H9 (cell line): Measurements from ENCODE around the gene EXOC2. TPM values are rescaled to one million over a fixed set of nuclear protein-coding genes. Genes with fewer than 3 reads are reported as not detected.

Source experiments
- DNase-seq: peaks from one replicate; pipeline ENCODE4 v3.0.0-alpha.2; 2017
- H2AFZ ChIP-seq: one replicate; pipeline ENCODE4 v1.6.1; 2013; ENCODE audit warnings: mild to moderate bottlenecking, low read length, control low read depth, moderate library complexity
- H2AK5ac ChIP-seq: 2 replicates; pipeline ENCODE4 v1.6.1; 2013; ENCODE audit warnings: low read length, control low read depth, mixed read lengths; ENCODE audit not compliant: insufficient read length
- H2BK120ac ChIP-seq: one replicate; pipeline ENCODE4 v1.6.1; 2013; ENCODE audit warnings: low read depth, mild to moderate bottlenecking, low read length, control low read depth, inconsistent platforms; ENCODE audit not compliant: poor library complexity, severe bottlenecking
- H2BK12ac ChIP-seq: 2 replicates; pipeline ENCODE4 v1.6.1; 2013; ENCODE audit warnings: low read length, control low read depth, mixed read lengths, low read depth; ENCODE audit not compliant: insufficient read length
- H2BK15ac ChIP-seq: 2 replicates; pipeline ENCODE4 v1.6.1; 2013; ENCODE audit warnings: low read depth, low read length, control low read depth
- H2BK20ac ChIP-seq: one replicate; pipeline ENCODE4 v1.6.1; 2013; ENCODE audit warnings: low read depth, mild to moderate bottlenecking, low read length, control low read depth, inconsistent platforms; ENCODE audit not compliant: poor library complexity, severe bottlenecking
- H2BK5ac ChIP-seq: 2 replicates; pipeline ENCODE4 v1.6.1; 2013; ENCODE audit warnings: low read length, control low read depth, mixed read lengths; ENCODE audit not compliant: insufficient read length
- H3K14ac ChIP-seq: 2 replicates; pipeline ENCODE4 v1.6.1; 2013; ENCODE audit warnings: low read length, control low read depth; ENCODE audit not compliant: insufficient read depth
- H3K18ac ChIP-seq: 2 replicates; pipeline ENCODE4 v1.6.1; 2013; ENCODE audit warnings: low read depth, mild to moderate bottlenecking, mixed read lengths, low read length, control low read depth; ENCODE audit not compliant: insufficient read length
- H3K23ac ChIP-seq: 2 replicates; pipeline ENCODE4 v1.6.1; 2013; ENCODE audit warnings: low read length, control low read depth, mixed read lengths, low read depth; ENCODE audit not compliant: insufficient read length
- H3K23me2 ChIP-seq: 2 replicates; pipeline ENCODE4 v1.6.1; 2013; ENCODE audit warnings: low read depth, mild to moderate bottlenecking, mixed read lengths, low read length, control low read depth; ENCODE audit not compliant: insufficient read length, poor library complexity, severe bottlenecking
- H3K27ac ChIP-seq: 2 replicates; pipeline ENCODE4 v1.5.1; 2013; ENCODE audit warnings: low read length, control low read depth, mixed read lengths, low read depth; ENCODE audit not compliant: insufficient read length
- H3K27me3 ChIP-seq: 2 replicates; pipeline ENCODE4 v1.6.1; 2013; ENCODE audit warnings: low read length, control low read depth, inconsistent platforms; ENCODE audit not compliant: insufficient read depth
- H3K4ac ChIP-seq: 2 replicates; pipeline ENCODE4 v1.6.1; 2013; ENCODE audit warnings: low read depth, mild to moderate bottlenecking, control low read depth, inconsistent platforms, low read length, moderate library complexity
- H3K4me1 ChIP-seq: 2 replicates; pipeline ENCODE4 v1.6.1; 2013; ENCODE audit warnings: low read length, control low read depth, inconsistent platforms; ENCODE audit not compliant: insufficient read depth
- H3K4me2 ChIP-seq: 2 replicates; pipeline ENCODE4 v1.6.1; 2013; ENCODE audit warnings: low read length, control low read depth, mixed read lengths; ENCODE audit not compliant: insufficient read length, insufficient read depth
- H3K56ac ChIP-seq: 2 replicates; pipeline ENCODE4 v1.6.1; 2013; ENCODE audit warnings: low read depth, mild to moderate bottlenecking, mixed read lengths, low read length, control low read depth; ENCODE audit not compliant: insufficient read length
- H3K79me1 ChIP-seq: 2 replicates; pipeline ENCODE4 v1.6.1; 2013; ENCODE audit warnings: low read depth, mild to moderate bottlenecking, moderate library complexity, low read length, control low read depth, inconsistent platforms; ENCODE audit not compliant: insufficient read depth, poor library complexity, severe bottlenecking
- H3K79me2 ChIP-seq: 2 replicates; pipeline ENCODE4 v1.6.1; 2013; ENCODE audit warnings: low read length, control low read depth, inconsistent platforms; ENCODE audit not compliant: insufficient read depth
- H3K9ac ChIP-seq: 2 replicates; pipeline ENCODE4 v1.6.1; 2013; ENCODE audit warnings: low read length, control low read depth, mixed read lengths; ENCODE audit not compliant: insufficient read length; ENCODE audit errors: extremely low read depth
- H3K9me3 ChIP-seq: one replicate; pipeline ENCODE4 v1.6.1; 2013; ENCODE audit warnings: low read depth, low read length, inconsistent platforms; ENCODE audit not compliant: control insufficient read depth
- H3T11ph ChIP-seq: one replicate; pipeline ENCODE4 v1.6.1; 2013; ENCODE audit warnings: mild to moderate bottlenecking, low read length, control low read depth, inconsistent platforms
- H4K20me1 ChIP-seq: one replicate; pipeline ENCODE4 v1.6.1; 2013; ENCODE audit not compliant: control insufficient read depth, insufficient read length, insufficient read depth
- H4K5ac ChIP-seq: 2 replicates; pipeline ENCODE4 v1.6.1; 2013; ENCODE audit warnings: low read depth, mild to moderate bottlenecking, mixed read lengths, low read length, control low read depth; ENCODE audit not compliant: insufficient read length
- H4K8ac ChIP-seq: replicated peaks from 2 replicates; pipeline ENCODE4 v1.6.1; 2013; ENCODE audit warnings: low read length, control low read depth, mixed read lengths, low read depth; ENCODE audit not compliant: insufficient read length
- H4K91ac ChIP-seq: 2 replicates; pipeline ENCODE4 v1.6.1; 2013; ENCODE audit warnings: low read depth, mild to moderate bottlenecking, moderate library complexity, mixed read lengths, low read length, control low read depth; ENCODE audit not compliant: insufficient read length
- H3K27ac Mint-ChIP-seq, 3 experiments: 2 replicates in 2 of 3; 3 replicates in 1 of 3; pipeline ENCODE4 v1.8.0; 2020 to 2021; ENCODE audit warnings: mixed read lengths in 3 of 3, mild to moderate bottlenecking in 1 of 3, moderate library complexity in 1 of 3
- H3K27me3 Mint-ChIP-seq: 2 replicates; pipeline ENCODE4 v1.8.0; 2021; ENCODE audit warnings: low read depth, mild to moderate bottlenecking, moderate library complexity, mixed read lengths
- H3K36me3 Mint-ChIP-seq, 3 experiments: 2 replicates in 2 of 3; 3 replicates in 1 of 3; pipeline ENCODE4 v1.8.0; 2020 to 2021; ENCODE audit warnings: low read depth in 3 of 3, mixed read lengths in 3 of 3; ENCODE audit not compliant: insufficient read depth in 1 of 3
- H3K4me1 Mint-ChIP-seq, 2 experiments: 2 replicates each; pipeline ENCODE4 v1.8.0; 2020; ENCODE audit warnings: mixed read lengths in 2 of 2
- H3K4me3 Mint-ChIP-seq, 2 experiments: 2 replicates in 1 of 2; 3 replicates in 1 of 2; pipeline ENCODE4 v1.8.0; 2020 to 2021; ENCODE audit warnings: mild to moderate bottlenecking in 2 of 2, mixed read lengths in 2 of 2, moderate library complexity in 1 of 2
- H3K9me3 Mint-ChIP-seq, 2 experiments: 2 replicates in 1 of 2; 3 replicates in 1 of 2; pipeline ENCODE4 v1.8.0; 2020; ENCODE audit warnings: mild to moderate bottlenecking in 2 of 2, mixed read lengths in 2 of 2, moderate library complexity in 1 of 2
- WGBS: extraction: QIAGEN DNeasy Blood & Tissue Kit; methylation state at CpG from one replicate; pipeline ENCODE4 v1.1.7; 2013; ENCODE audit warnings: missing lambda C conversion rate, low lambda C conversion rate, mixed read lengths; ENCODE audit not compliant: insufficient read length; ENCODE audit errors: extremely low coverage; 5-methylcytosine and 5-hydroxymethylcytosine counted together
- total RNA-seq: library from RNA; stranded (reverse); gene quantifications from 2 replicates; pipeline ENCODE4 v1.2.1, GENCODE V29; 2021
- TF ChIP-seq, protein P1 (sequence below): fragments of 200-600 bp; sonication (generic); conservative IDR thresholded peaks from 3 replicates; pipeline ENCODE4 v1.8.0; 2021; ENCODE audit warnings: antibody characterized with exemption, mild to moderate bottlenecking

Gene EXOC2
- total RNA-seq, 1 experiment from 2014 or later, result 29.9 TPM

DNA sequence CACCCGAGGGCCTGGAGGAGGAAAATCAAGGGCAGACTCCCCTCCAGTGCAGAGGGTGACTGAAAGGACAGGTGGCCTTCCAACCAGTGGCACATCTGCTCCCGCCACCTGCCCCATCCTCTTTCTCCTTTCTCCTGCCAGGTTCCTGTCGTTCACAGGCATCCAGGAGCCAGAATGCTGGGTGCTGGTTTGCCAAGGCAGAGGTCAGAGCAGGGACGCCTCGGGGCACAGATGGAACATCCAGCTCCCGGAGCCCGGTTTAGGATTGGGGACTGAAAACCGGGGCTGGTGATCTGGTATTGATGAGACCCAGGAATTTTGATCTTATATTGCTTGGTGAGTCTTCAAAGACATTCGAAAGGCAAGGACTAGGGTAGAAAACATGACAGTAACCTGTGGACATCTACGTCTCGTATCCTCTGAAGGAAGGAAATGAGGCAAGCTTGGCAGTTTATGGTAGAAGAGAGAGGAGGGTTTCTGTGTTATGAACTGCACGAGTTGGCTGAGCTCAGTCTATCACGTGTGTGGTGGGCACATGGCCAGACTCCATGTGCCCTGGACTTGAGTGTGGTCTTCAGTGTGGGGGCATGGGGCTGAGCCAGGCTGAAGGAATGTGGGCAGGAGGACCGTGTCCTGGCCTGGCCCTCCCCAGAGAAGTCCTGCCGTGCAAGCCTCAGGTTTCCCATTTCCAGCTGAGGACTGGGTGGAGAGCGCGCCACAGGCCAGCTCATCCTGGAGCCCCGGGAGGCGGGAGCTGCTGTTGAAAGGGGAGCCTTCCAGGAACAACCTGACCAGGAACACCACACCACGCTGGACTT is 227.2 kb downstream of the EXOC2 start:
- DNase-seq, result no peak
- Mint-ChIP-seq H3K9me3 (peaks cover 3 to 11% of the 10 kb centered on the region in 2 experiments; a peak in 2 of 5 replicates), H3K4me1 (no peaks in the 10 kb centered on the region), H3K36me3 (peaks cover 0 to 5% (median 0%) of the 10 kb centered on the region in 3 experiments; a peak in 1 of 7 replicates), H3K27me3 (peaks cover 18% of the 10 kb centered on the region), H3K4me3 (no peak overlapping the region), H3K27ac (no peak overlapping the region; a peak in 1 of 7 replicates)
- H4K20me1 ChIP-seq, result no peaks in the 10 kb centered on the region
- no peak overlapping the region for H3K27ac ChIP-seq
- no peaks in the 10 kb centered on the region for H3K79me1 ChIP-seq
- no peak overlapping the region for H4K91ac ChIP-seq
- no peak overlapping the region for H2BK5ac ChIP-seq
- no peaks in the 10 kb centered on the region for H3K79me2 ChIP-seq
- H3K56ac ChIP-seq, result no peak overlapping the region
- H2BK120ac ChIP-seq, result no peak overlapping the region
- no peaks in the 10 kb centered on the region for H3K4me1 ChIP-seq
- WGBS, result no CpG with 5 or more reads among the region's 20 CpGs
- H2AFZ ChIP-seq, result no peak overlapping the region
- H3K14ac ChIP-seq, result no peak overlapping the region
- no peak overlapping the region for H3K23ac ChIP-seq
- H2BK15ac ChIP-seq, result no peak overlapping the region
- H4K8ac ChIP-seq, result no peak overlapping the region
- H4K5ac ChIP-seq, result no peak overlapping the region
- H3K27me3 ChIP-seq, result no peaks in the 10 kb centered on the region
- H2BK12ac ChIP-seq, result no peak overlapping the region
- H3K9me3 ChIP-seq, result no peaks in the 10 kb centered on the region
- no peaks in the 10 kb centered on the region for H3K23me2 ChIP-seq
- H3K18ac ChIP-seq, result no peak overlapping the region
- no peak overlapping the region for H3K4me2 ChIP-seq
- no peak overlapping the region for H3K4ac ChIP-seq
- H2BK20ac ChIP-seq, result no peak overlapping the region
- H2AK5ac ChIP-seq, result no peak overlapping the region
- H3K9ac ChIP-seq, result no peak overlapping the region
- H3T11ph ChIP-seq, result no peak overlapping the region
- TF ChIP-seq, protein P1, sequence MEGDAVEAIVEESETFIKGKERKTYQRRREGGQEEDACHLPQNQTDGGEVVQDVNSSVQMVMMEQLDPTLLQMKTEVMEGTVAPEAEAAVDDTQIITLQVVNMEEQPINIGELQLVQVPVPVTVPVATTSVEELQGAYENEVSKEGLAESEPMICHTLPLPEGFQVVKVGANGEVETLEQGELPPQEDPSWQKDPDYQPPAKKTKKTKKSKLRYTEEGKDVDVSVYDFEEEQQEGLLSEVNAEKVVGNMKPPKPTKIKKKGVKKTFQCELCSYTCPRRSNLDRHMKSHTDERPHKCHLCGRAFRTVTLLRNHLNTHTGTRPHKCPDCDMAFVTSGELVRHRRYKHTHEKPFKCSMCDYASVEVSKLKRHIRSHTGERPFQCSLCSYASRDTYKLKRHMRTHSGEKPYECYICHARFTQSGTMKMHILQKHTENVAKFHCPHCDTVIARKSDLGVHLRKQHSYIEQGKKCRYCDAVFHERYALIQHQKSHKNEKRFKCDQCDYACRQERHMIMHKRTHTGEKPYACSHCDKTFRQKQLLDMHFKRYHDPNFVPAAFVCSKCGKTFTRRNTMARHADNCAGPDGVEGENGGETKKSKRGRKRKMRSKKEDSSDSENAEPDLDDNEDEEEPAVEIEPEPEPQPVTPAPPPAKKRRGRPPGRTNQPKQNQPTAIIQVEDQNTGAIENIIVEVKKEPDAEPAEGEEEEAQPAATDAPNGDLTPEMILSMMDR, result no peak
